GM19467 (cell line): ENCODE data around the gene GNG8.

Experiments
- ATAC-seq: cut with Tn5 transposase; IDR thresholded peaks from one replicate; pipeline ENCODE4 v1.9.1; 2021; ENCODE audit warnings: mild to moderate bottlenecking, moderate library complexity; ENCODE audit not compliant: unreplicated experiment

The GNG8 gene

GRCh38 chr19:46603752-46604231 is 32.2 kb downstream of the GNG8 start:
- ATAC-seq: no peak

GRCh38 chr19:46603195-46603637 is 32.8 kb downstream of the GNG8 start:
- no peak for ATAC-seq

GRCh38 chr19:46602392-46603194 is 33.4 kb downstream of the GNG8 start:
- ATAC-seq: no peak

- no peak for ATAC-seq
Observed at GRCh38 chr19:46601318-46602224, 34.4 kb downstream of the GNG8 start, which contains the start of gene CALM3. CALM3 (plus strand) TSS chr19:46601330; CDS start chr19:46601435, 105 bp downstream.

- ATAC-seq: peak; percentile 69
Observed at GRCh38 chr19:46600384-46601317, 35.4 kb downstream of the GNG8 start.

- no peak for ATAC-seq
Observed at GRCh38 chr19:46599716-46600373, 36.2 kb downstream of the GNG8 start.

- no peak for ATAC-seq
Observed at GRCh38 chr19:46598372-46598917, 37.6 kb downstream of the GNG8 start.

- no peak for ATAC-seq
Observed at GRCh38 chr19:46596008-46596407, 40.0 kb downstream of the GNG8 start.

- no peak for ATAC-seq
Observed at GRCh38 chr19:46591870-46592269, 44.1 kb downstream of the GNG8 start.

- ATAC-seq: no peak
Observed at GRCh38 chr19:46591254-46591653, 44.7 kb downstream of the GNG8 start.

GRCh38 chr19:46587861-46588260 is 48.1 kb downstream of the GNG8 start:
- no peak for ATAC-seq

GRCh38 chr19:46586294-46586693 is 49.7 kb downstream of the GNG8 start:
- ATAC-seq: no peak

GRCh38 chr19:46585539-46585938 is 50.5 kb downstream of the GNG8 start:
- no peak for ATAC-seq
